Endodermal cell (in vitro differentiated cells): ENCODE results near the gene TGFBR3. TPM values are rescaled to one million over a fixed set of nuclear protein-coding genes. Genes with fewer than 3 reads are reported as not detected.

Experiments used
- DNase-seq: peaks from one replicate; pipeline ENCODE4 v3.0.0-alpha.2; 2017
- H3K27ac ChIP-seq: 2 replicates; pipeline ENCODE4 v1.5.1; 2013; ENCODE audit warnings: mild to moderate bottlenecking, low read depth, low read length, moderate library complexity
- H3K27me3 ChIP-seq: 2 replicates; pipeline ENCODE4 v1.6.1; 2013; ENCODE audit warnings: mild to moderate bottlenecking, low read length, moderate library complexity; ENCODE audit not compliant: insufficient read depth, control insufficient read depth, poor library complexity, severe bottlenecking
- H3K36me3 ChIP-seq: 2 replicates; pipeline ENCODE4 v1.7.0; 2013; ENCODE audit warnings: mild to moderate bottlenecking, low read length, moderate library complexity; ENCODE audit not compliant: control insufficient read depth, insufficient read depth
- H3K4me1 ChIP-seq: one replicate; pipeline ENCODE4 v1.7.0; 2013; ENCODE audit warnings: low read length; ENCODE audit not compliant: control insufficient read depth, insufficient read depth
- H3K4me3 ChIP-seq: 2 replicates; pipeline ENCODE4 v1.5.1; 2013; ENCODE audit warnings: mild to moderate bottlenecking, low read length, moderate library complexity
- H3K9ac ChIP-seq: 2 replicates; pipeline ENCODE4 v1.6.1; 2013; ENCODE audit warnings: mild to moderate bottlenecking, low read length, moderate library complexity; ENCODE audit not compliant: poor library complexity, severe bottlenecking; ENCODE audit errors: extremely low read depth
- H3K9me3 ChIP-seq: 2 replicates; pipeline ENCODE4 v1.6.1; 2013; ENCODE audit warnings: mild to moderate bottlenecking, low read length, moderate library complexity; ENCODE audit not compliant: control insufficient read depth
- H3K27ac Mint-ChIP-seq: 2 replicates; pipeline ENCODE4 v1.8.0; 2020; ENCODE audit warnings: mixed read lengths
- H3K27me3 Mint-ChIP-seq: 2 replicates; pipeline ENCODE4 v1.8.0; 2021; ENCODE audit warnings: mild to moderate bottlenecking, mixed read lengths; ENCODE audit not compliant: insufficient read depth
- H3K36me3 Mint-ChIP-seq: 2 replicates; pipeline ENCODE4 v1.8.0; 2020; ENCODE audit warnings: low read depth, mixed read lengths
- H3K4me1 Mint-ChIP-seq: 2 replicates; pipeline ENCODE4 v1.8.0; 2020; ENCODE audit warnings: mixed read lengths
- H3K4me3 Mint-ChIP-seq: 2 replicates; pipeline ENCODE4 v1.8.0; 2020; ENCODE audit warnings: mild to moderate bottlenecking, moderate library complexity, mixed read lengths
- H3K9me3 Mint-ChIP-seq: 2 replicates; pipeline ENCODE4 v1.8.0; 2020; ENCODE audit warnings: mild to moderate bottlenecking, mixed read lengths
- CTCF ChIP-seq: fragments of 200-600 bp; sonication (generic); conservative IDR thresholded peaks from 2 replicates; pipeline ENCODE4 v1.5.0; 2021; ENCODE audit warnings: antibody characterized with exemption, mild to moderate bottlenecking
- WGBS, 2 experiments: methylation state at CpG; one replicate each; pipeline versions ENCODE4 v1.1.5 to v1.1.7; 2013; ENCODE audit warnings: missing lambda C conversion rate in 2 of 2, mixed read lengths in 1 of 2; ENCODE audit not compliant: insufficient coverage in 1 of 2, insufficient read length in 1 of 2; 5-methylcytosine and 5-hydroxymethylcytosine counted together
- total RNA-seq, 2 donors: library from RNA; stranded (reverse); fragmentation: NEBNext Ultra II Directional in 1 of 2; extraction: Animal tissue kit (Norgen Biotek cat#: 25700) in 1 of 2; gene quantifications; 2 replicates in 1 of 2; 3 replicates in 1 of 2; pipeline ENCODE4 v1.2.1, GENCODE V29; 2021

The TGFBR3 gene
- total RNA-seq, 2 donors from 2014 or later, result 8.1 to 8.5 TPM

- Mint-ChIP-seq H3K9me3 (no peaks in the 10 kb centered on the region), H3K36me3 (no peaks in the 10 kb centered on the region), H3K4me3 (no peak overlapping the region), H3K27ac (no peak overlapping the region), H3K27me3 (no peaks in the 10 kb centered on the region), H3K4me1 (peaks cover 8% of the 10 kb centered on the region)
- DNase-seq, result no peak
- no peak for TF ChIP-seq CTCF
- H3K27me3 ChIP-seq, result no peaks in the 10 kb centered on the region
- WGBS, 2 experiments, result 93 to 95% methylated on average over 4 of the region's 4 CpGs
- H3K36me3 ChIP-seq, result no peaks in the 10 kb centered on the region
- no peaks in the 10 kb centered on the region for H3K4me1 ChIP-seq
- no peaks in the 10 kb centered on the region for H3K9me3 ChIP-seq
- H3K4me3 ChIP-seq, result no peak overlapping the region
- H3K27ac ChIP-seq, result no peak overlapping the region
- H3K9ac ChIP-seq, result no peak overlapping the region
These were observed 39.9 kb upstream of the TGFBR3 start for GRCh38 chr1:91925644-91926435.

GRCh38 chr1:91924146-91924545 is 38.2 kb upstream of the TGFBR3 start:
- Histone ChIP-seq H3K27ac (no peak overlapping the region), H3K9ac (no peak overlapping the region), H3K4me3 (no peak overlapping the region), H3K36me3 (no peaks in the 10 kb centered on the region), H3K9me3 (no peaks in the 10 kb centered on the region), H3K4me1 (no peaks in the 10 kb centered on the region), H3K27me3 (no peaks in the 10 kb centered on the region)
- no peak for DNase-seq
- Mint-ChIP-seq H3K36me3 (no peaks in the 10 kb centered on the region), H3K4me1 (peaks cover 5% of the 10 kb centered on the region), H3K4me3 (no peak overlapping the region), H3K27me3 (no peaks in the 10 kb centered on the region), H3K27ac (no peak overlapping the region), H3K9me3 (no peaks in the 10 kb centered on the region)
- TF ChIP-seq CTCF, result no peak
- WGBS, 2 experiments, result 91 to 92% methylated on average over 2 of the region's 2 CpGs

GRCh38 chr1:91919962-91920361 is 34.0 kb upstream of the TGFBR3 start:
- Histone ChIP-seq H3K4me3 (no peak overlapping the region), H3K36me3 (no peaks in the 10 kb centered on the region), H3K9me3 (no peaks in the 10 kb centered on the region), H3K27me3 (no peaks in the 10 kb centered on the region), H3K4me1 (no peaks in the 10 kb centered on the region), H3K27ac (no peak overlapping the region), H3K9ac (no peak overlapping the region)
- Mint-ChIP-seq H3K36me3 (no peaks in the 10 kb centered on the region), H3K9me3 (no peaks in the 10 kb centered on the region), H3K27ac (no peak overlapping the region), H3K4me3 (no peak overlapping the region), H3K4me1 (peaks cover 7% of the 10 kb centered on the region), H3K27me3 (no peaks in the 10 kb centered on the region)
- DNase-seq, result no peak
- no peak for TF ChIP-seq CTCF
- 84 to 89% methylated on average over 5 to 8 of the region's 8 CpGs for WGBS, 2 experiments
